Nephron progenitor cell (in vitro differentiated cells): ENCODE results near the gene CAMK2G.

ENCODE experiments used
- DNase-seq: peaks from one replicate; pipeline ENCODE4 v3.0.0; 2021
- H3K27ac Mint-ChIP-seq: 2 replicates; pipeline ENCODE4 v1.8.0; 2021; ENCODE audit warnings: mild to moderate bottlenecking, moderate library complexity, mixed read lengths
- H3K27me3 Mint-ChIP-seq: 2 replicates; pipeline ENCODE4 v1.8.0; 2021; ENCODE audit warnings: mild to moderate bottlenecking, low read depth, mixed read lengths; ENCODE audit not compliant: poor library complexity
- H3K36me3 Mint-ChIP-seq: 2 replicates; pipeline ENCODE4 v1.8.0; 2021; ENCODE audit warnings: low read depth, mixed read lengths
- H3K4me1 Mint-ChIP-seq: 2 replicates; pipeline ENCODE4 v1.8.0; 2021; ENCODE audit warnings: mixed read lengths
- H3K4me3 Mint-ChIP-seq: 2 replicates; pipeline ENCODE4 v1.8.0; 2021; ENCODE audit warnings: mild to moderate bottlenecking, moderate library complexity, mixed read lengths
- H3K9me3 Mint-ChIP-seq: 2 replicates; pipeline ENCODE4 v1.8.0; 2021; ENCODE audit warnings: mild to moderate bottlenecking, moderate library complexity, mixed read lengths
- CTCF ChIP-seq: fragments of 200-600 bp; sonication (generic); IDR thresholded peaks from 2 replicates; pipeline ENCODE4 v1.5.0; 2021; ENCODE audit warnings: antibody characterized with exemption

The CAMK2G gene

GRCh38 chr10:73864229-73864628 lies 10.1 kb downstream of the CAMK2G start:
- Mint-ChIP-seq H3K27me3 (peaks cover 2% of the 10 kb centered on the region), H3K4me3 (no peak overlapping the region), H3K36me3 (peaks cover 13% of the 10 kb centered on the region), H3K27ac (no peak overlapping the region), H3K9me3 (no peaks in the 10 kb centered on the region), H3K4me1 (peaks cover 32% of the 10 kb centered on the region)
- DNase-seq = no peak
- no peak for TF ChIP-seq CTCF

GRCh38 chr10:73863039-73863817 lies 11.1 kb downstream of the CAMK2G start:
- Mint-ChIP-seq H3K4me1 (peaks cover 36% of the 10 kb centered on the region), H3K27me3 (peaks cover 2% of the 10 kb centered on the region), H3K27ac (no peak overlapping the region), H3K9me3 (no peaks in the 10 kb centered on the region), H3K4me3 (no peak overlapping the region), H3K36me3 (peaks cover 20% of the 10 kb centered on the region)
- no peak for DNase-seq
- no peak for TF ChIP-seq CTCF

GRCh38 chr10:73862011-73862410 lies 12.3 kb downstream of the CAMK2G start:
- Mint-ChIP-seq H3K36me3 (peaks cover 20% of the 10 kb centered on the region), H3K4me3 (no peak overlapping the region), H3K4me1 (peaks cover 24% of the 10 kb centered on the region), H3K9me3 (no peaks in the 10 kb centered on the region), H3K27ac (no peak overlapping the region), H3K27me3 (no peaks in the 10 kb centered on the region)
- no peak for TF ChIP-seq CTCF
- no peak for DNase-seq

- Mint-ChIP-seq H3K27ac (no peak overlapping the region), H3K9me3 (no peaks in the 10 kb centered on the region), H3K4me1 (peaks cover 14% of the 10 kb centered on the region), H3K27me3 (no peaks in the 10 kb centered on the region), H3K36me3 (peaks cover 28% of the 10 kb centered on the region), H3K4me3 (no peak overlapping the region)
- TF ChIP-seq CTCF = no peak
- no peak for DNase-seq
These were observed 14.4 kb downstream of the CAMK2G start for GRCh38 chr10:73859784-73860491.

GRCh38 chr10:73859428-73859783 lies 14.9 kb downstream of the CAMK2G start:
- no peak for DNase-seq
- Mint-ChIP-seq H3K9me3 (no peaks in the 10 kb centered on the region), H3K27ac (no peak overlapping the region), H3K4me1 (peaks cover 13% of the 10 kb centered on the region), H3K4me3 (no peak overlapping the region), H3K36me3 (peaks cover 26% of the 10 kb centered on the region), H3K27me3 (no peaks in the 10 kb centered on the region)
- no peak for TF ChIP-seq CTCF
